Measurements from ENCODE around the gene SIRT5. TPM values are rescaled to one million over a fixed set of nuclear protein-coding genes. Genes with fewer than 3 reads are reported as not detected.

The SIRT5 gene
- total and polyA plus RNA-seq, 2 experiments from 2014 or later = 9.8 to 13.1 TPM

DNA sequence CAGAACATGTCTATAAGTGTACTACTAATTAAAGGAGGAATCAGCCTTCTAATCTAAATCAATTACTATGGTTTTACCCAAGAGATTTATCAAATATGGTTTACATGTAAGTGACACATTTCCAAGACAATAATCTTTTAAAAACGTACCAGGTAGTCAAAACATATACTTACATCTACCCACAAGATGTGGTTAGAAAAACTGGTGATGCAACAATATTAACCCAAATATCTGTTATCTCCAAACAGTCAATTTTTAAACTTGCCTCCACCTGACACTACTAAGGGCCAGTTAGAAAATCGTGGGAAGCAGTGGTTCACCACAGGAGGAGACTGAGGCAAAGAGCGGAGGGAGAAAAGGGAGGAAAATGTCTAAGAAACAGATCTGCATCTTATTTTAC, 68.7 kb downstream of the SIRT5 start:
- no peaks in the 10 kb centered on the region for H3K9me2 ChIP-seq (ENCODE audit: insufficient read depth)
- ATAC-seq = no peak
- H2AFZ ChIP-seq = no peak overlapping the region
- Mint-ChIP-seq H3K4me3 (no peak overlapping the region), H3K9me3 (no peaks in the 10 kb centered on the region), H3K4me1 (peaks cover 17% of the 10 kb centered on the region), H3K27ac (no peak overlapping the region), H3K36me3 (ENCODE audit: low read depth) (peaks cover 8% of the 10 kb centered on the region; the same call in 2 of the 3 replicates), H3K27me3 (ENCODE audit: insufficient read depth, low read depth, poor library complexity) (peaks cover 4% of the 10 kb centered on the region)
- H3K4me2 ChIP-seq = no peak overlapping the region
- no peak for DNase-seq (ENCODE audit: low spot score)
- H3K27ac ChIP-seq (ENCODE audit: low read depth) = no peak overlapping the region
- H3K4me3 ChIP-seq = no peak overlapping the region
- H3K79me2 ChIP-seq (replicated peaks; ENCODE audit: insufficient read depth) = no peaks in the 10 kb centered on the region
- no peaks in the 10 kb centered on the region for H3K36me3 ChIP-seq (ENCODE audit: insufficient read depth)
- no peaks in the 10 kb centered on the region for H3F3A ChIP-seq (replicated peaks; ENCODE audit: low read depth)
- peaks cover 27% of the 10 kb centered on the region for H3K4me1 ChIP-seq (ENCODE audit: insufficient read depth)
- H3K27me3 ChIP-seq (ENCODE audit: insufficient read depth) = no peaks in the 10 kb centered on the region
- TF ChIP-seq CTCF (conservative IDR thresholded peaks at IDR 0.05; ENCODE audit: low read depth in 2 of 2) = no peak
- TF ChIP-seq EZH2phosphoT487 (IDR thresholded peaks at IDR 0.05; ENCODE audit: unreplicated experiment) = no peak
- TF ChIP-seq ZNF114 (CRISPR knock-in tag; IDR thresholded peaks at IDR 0.05) = no peak
- no peak for TF ChIP-seq ZNF331 (CRISPR knock-in tag; IDR thresholded peaks at IDR 0.05; ENCODE audit: low read depth)
- no peak for TF ChIP-seq ZNF462 (CRISPR knock-in tag; IDR thresholded peaks at IDR 0.05)
- no peak for TF ChIP-seq EZH2 (IDR thresholded peaks at IDR 0.05; ENCODE audit: low read depth, unreplicated experiment)
- no peak for TF ChIP-seq STAT1 (IDR thresholded peaks at IDR 0.05; ENCODE audit: unreplicated experiment)
- no peak for TF ChIP-seq ETS1 (IDR thresholded peaks at IDR 0.05)
- no peaks in the 10 kb centered on the region for H4K20me1 ChIP-seq (replicated peaks; ENCODE audit: insufficient read depth)

Measured in GM23338 (cell line).